ENCODE results near the gene CST4. TPM values are rescaled to one million over a fixed set of nuclear protein-coding genes. Genes with fewer than 3 reads are reported as not detected.
"Not testable (repeated sequence)": the region's sequence is repeated elsewhere in the genome, so short reads cannot be mapped to it uniquely, and the experiment has no call there.

The CST4 gene
- total RNA-seq, 2 donors from 2014 or later: not detected

DNA sequence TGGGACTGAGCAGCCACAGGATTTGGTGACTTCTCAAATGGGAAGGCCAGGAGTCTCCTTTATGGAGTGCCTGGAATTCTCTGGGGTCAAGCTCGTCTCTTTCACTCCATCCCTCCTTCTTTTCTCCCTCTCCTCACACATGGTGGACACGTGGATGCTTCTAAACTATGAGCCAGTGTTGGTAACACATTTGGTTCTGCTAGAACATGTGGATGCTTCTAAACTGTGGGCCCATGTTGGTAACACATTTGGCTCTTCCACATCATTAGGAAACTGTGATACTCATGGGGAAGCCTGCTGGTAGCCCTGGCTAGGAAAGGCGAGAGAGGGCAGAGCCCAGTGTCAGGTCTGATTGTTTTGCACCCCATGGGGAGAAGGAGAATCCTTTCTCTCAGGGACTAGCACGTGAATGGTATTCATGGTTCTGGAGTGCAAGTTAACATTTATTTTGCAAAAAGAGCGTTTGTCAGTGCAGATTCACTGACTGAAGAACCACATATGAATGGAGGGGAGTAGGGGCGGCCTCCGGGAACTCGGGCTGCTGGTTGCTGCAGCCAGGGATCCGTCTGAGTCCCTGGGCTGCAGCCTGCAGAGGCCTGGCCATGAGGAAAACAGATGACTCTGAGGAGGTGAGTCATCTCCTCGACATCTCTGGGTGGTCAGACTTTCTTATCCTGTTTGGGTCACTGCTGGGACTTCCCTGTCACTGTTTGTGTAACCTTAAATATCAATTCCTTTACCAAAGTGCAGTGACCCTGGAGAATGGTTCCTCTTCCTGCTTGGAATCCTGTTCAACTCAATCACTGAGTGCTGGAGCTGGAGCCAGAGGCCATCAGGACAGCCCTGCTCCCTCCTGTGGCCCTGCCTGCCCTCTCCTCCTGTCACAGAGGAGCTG, 4.1 kb upstream of the CST4 start:
- DNase-seq, ATAC-seq: not testable (repeated sequence)

DNA sequence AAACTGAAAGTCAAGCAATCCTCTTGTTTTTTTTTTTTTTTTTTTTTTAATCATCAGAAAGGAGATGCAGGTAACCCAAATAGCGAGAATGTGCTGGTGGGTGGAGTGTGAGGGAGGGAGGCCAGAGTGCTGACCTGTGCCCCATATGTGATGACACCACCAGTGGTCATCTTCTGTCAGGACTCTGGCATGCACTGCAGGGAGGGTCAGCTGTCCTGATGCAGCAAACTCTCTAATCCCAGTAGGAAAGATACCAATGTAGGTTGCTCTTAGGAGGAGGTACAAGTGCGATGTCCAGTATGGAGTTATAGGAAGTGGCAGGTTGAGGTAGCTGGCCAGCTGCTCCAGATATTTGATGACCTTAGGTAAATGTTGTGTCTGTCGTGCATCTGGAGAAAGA, 2.8 kb upstream of the CST4 start:
- DNase-seq: no peak
- intact Hi-C loops (cut with DNase I, micrococcal nuclease): no loop called here
- no peak for ATAC-seq

More for the DNA sequence above, 4.1 kb upstream of the CST4 start:
- intact Hi-C loops (cut with DNase I, micrococcal nuclease): not testable (repeated sequence)

DNA sequence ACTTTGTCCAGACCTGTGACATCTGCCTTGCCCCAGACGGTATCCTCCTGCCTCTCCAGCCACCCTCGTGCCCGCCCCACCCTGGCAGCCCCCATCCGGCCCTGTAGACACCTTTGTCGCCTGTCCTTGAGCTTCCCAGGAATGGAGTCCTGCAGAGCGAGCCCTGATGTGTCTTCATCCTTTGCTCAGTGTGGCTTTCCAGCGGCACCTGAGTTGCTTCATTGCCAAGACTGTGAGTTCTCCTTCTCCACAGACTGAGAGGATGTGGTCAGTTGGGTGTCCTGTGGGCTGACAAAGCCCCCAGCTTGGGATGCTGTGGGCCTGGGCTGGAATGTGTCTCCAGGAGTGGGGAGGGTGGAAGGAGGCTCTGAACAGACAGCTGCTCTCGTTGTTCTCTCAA, 1.7 kb upstream of the CST4 start:
- ATAC-seq: no peak
- no peak for DNase-seq
- intact Hi-C loops (cut with DNase I, micrococcal nuclease): no loop called here

DNA sequence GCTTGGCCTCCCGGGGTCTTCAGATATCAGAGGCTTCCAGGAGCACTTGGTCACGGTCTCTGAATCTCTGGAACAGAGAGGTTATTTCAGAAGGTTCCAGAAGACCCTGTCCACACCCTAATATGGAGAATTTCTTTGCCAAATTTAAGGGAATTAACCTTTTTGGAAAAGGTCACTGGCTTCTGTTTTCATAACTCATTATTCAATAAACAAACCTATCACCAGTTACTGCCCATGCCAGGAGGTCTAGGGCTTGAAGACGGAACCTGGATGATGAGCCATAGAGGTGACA, 507 bp upstream of the CST4 start:
- no peak for DNase-seq

DNA sequence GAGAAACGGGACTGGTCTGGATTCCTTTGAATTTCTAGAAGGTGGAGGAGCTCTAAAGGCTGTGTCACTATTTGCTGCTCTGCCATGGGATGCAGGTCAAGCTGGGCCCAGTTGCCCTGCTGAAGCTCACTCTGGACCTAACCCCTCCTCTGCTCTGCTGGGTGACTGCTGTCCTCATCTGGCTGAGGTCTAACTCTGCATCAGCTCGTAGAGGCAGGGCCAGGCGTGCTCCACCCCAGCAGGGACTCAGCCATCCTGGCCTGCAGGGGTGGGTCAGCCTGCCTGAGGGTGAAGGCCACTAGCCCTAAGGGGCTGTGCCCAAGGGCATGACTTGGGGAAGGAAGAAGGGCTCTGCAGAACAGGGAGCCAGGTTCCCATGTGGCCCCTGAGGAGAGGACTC, 852 bp downstream of the CST4 start:
- ATAC-seq (no peak), DNase-seq (no peak)
- intact Hi-C loops (cut with DNase I, micrococcal nuclease): no loop called here

More for the DNA sequence above, 507 bp upstream of the CST4 start:
- intact Hi-C loops (cut with DNase I, micrococcal nuclease): no loop called here
- no peak for ATAC-seq

DNA sequence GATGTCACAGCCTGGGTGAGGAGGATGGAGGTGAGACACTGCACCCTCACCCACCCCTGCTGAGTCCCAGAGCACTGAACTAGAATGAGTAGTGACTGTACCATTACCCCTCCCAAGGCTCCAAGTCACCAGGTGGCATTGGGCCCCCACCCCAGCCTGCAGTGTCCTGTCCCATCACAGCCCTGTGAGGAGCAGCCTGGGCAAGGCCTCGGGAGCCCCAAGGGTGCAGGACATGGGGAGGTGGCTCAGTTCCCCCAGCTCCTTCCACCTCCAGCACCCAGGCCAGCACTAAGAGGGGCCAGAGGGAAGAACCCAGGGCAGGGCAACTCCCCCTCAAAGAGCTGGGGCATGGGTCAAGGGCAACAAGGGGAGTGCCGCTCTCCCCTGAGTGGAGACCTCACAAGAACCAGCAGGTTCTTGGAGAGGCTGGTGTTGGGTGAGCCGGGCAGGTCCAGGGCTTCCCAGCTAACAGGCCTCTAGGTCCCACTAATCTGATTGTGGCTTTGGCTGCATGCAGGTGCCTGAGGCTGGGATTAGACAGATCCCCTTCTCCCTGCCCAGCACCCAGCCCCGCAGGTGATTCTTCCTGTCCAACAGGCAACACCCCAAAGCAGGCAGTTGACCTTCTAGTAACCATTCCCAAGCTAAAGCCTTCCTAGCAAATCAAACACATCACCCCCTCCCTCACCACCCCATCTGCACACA, 2.6 kb downstream of the CST4 start:
- intact Hi-C loops (cut with DNase I, micrococcal nuclease): no loop called here
- ATAC-seq (no peak), DNase-seq (no peak)

DNA sequence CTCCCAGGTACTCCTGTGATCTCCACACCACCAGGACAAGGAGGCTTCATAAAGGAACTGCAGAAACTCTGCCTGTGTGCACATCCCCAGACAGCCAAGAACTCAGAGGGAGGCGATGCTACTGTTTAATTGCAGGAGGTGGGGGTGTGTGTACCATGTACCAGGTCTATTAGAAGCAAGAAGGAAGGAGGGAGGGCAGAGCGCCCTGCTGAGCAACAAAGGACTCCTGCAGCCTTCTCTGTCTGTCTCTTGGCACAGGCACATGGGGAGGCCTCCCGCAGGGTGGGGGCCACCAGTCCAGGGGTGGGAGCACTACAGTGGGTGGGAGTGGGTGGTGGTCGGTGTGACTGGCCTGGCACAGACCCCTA, 3.3 kb downstream of the CST4 start:
- DNase-seq; ATAC-seq; intact Hi-C loops (cut with DNase I, micrococcal nuclease): not testable (repeated sequence)

DNA sequence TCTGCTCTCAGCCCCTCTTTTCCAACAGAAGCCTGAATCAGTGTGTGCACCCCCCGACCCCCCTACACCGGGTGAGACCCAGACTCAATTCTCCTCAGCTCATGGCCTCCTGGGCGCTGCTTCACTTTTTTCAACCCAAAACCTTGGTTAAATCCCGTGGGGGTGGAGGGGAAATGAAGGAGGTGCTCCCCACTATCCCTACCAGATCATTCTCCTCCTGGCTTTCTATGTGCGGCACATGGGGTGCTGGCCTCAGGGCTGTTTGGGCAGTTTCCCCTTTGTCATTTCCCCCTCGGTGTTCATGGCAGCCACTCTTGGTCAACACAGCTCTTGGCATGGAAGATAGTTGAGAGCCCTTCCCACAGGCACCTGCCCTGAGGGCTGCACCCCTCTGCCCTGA, 4.6 kb downstream of the CST4 start:
- no peak for ATAC-seq
- no peak for DNase-seq
- intact Hi-C loops (cut with DNase I, micrococcal nuclease): no loop called here

DNA sequence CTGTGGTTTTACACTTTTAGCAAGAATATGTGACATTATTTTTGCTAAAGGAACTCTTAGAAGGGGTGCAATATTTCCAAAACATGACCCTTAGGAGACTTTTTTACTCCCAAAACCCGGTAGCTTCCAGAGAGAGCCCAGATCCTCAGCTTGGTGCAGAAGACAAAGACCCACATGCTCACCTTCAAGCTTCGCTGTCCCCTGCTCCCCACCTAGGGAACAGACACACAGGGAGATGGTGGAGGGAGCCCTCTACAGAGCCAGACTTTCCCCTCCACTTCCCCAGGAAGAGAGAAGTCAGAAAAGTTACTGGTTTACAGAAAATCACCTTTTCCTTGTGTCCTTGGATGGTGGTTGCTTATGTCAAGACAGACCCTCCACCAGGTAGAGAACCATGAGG, 5.0 kb downstream of the CST4 start:
- intact Hi-C loops (cut with DNase I, micrococcal nuclease): no loop called here
- ATAC-seq: no peak
- DNase-seq: no peak

DNA sequence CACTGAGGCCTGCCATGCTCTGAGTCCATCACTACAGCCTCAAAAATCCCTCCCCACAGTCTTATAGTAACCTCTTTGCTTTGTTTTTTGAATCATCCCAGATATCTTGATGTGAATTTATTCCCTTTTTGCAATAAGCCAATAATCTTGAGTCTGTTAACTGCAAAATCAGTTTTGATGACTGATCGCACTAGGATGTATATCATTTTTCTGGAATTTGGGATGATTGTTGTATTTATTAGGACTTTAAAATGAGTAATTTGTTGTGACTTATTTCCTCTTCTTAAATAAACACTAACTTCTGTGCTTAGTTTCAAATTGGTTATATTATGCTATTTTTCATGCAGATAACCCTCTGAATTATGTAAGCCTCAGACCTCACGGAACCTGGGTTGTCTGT, 5.6 kb downstream of the CST4 start:
- DNase-seq (no peak), ATAC-seq (no peak)
- intact Hi-C loops (cut with DNase I, micrococcal nuclease): no loop called here

DNA sequence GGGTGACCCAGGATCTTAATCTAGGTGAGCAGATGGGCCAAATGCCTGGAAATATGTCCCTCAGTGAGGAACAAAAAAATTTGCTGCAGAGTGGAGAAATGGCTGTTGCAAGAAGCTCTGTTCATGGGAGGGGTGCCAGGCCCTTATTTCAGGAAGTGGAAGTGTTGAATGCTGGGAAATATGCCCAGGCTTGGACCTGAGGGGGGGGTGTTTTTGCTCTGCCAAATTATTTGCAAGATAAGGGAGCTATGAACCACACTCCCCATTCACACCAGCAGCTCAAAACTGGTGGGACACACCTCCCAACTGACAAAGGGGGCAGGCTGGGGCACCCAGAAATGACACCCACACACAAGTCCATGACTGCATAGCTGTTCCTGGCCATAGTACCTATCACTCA, 8.7 kb downstream of the CST4 start:
- DNase-seq (no peak), ATAC-seq (no peak)
- intact Hi-C loops (cut with DNase I, micrococcal nuclease): no loop called here

DNA sequence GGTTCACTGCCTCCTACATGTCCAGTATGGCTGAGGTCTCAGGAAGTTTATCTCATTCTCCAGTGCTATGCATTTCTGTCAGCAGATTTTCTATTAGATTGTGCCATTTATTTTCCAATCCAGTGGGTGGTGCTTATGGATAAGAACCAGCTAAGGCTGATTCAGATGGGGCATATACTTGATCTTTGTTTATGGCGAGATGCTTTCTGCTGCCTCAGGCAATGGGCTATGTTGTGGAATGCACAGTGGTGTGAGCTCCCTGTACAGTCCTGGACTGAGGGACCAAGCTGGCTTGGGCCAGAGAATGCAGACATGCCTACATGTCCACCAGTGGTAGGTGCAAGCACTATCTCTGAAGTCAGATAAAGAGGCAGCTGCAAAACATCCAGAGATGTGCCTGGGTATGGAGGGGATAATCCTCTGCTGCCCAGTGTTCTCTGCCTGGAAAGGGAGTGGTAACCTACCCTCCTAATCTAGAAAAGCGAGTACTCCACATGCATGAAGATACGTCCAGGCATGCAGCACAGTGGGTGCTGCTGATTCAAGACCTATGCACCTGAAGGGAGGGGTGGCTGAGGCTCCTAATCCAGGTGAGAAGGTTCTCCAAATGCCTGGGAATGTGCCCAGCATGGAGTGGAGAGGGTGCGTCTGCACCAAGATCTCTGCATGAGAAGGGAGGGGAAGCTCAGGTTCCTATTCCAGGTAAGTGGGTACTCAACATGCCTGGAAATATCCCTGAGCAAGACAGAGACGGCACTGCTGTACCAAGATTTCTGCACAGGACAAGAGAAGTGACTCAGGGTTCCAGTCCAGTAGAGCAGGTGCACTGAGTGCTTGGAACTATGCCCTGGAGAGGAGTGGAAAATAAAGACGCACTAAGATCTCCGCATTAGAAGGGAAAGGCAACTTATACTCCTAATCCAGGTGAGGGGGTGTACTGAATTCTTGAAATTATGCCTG, 9.4 kb downstream of the CST4 start:
- intact Hi-C loops (cut with DNase I, micrococcal nuclease): no loop called here
- ATAC-seq (no peak), DNase-seq (no peak)

DNA sequence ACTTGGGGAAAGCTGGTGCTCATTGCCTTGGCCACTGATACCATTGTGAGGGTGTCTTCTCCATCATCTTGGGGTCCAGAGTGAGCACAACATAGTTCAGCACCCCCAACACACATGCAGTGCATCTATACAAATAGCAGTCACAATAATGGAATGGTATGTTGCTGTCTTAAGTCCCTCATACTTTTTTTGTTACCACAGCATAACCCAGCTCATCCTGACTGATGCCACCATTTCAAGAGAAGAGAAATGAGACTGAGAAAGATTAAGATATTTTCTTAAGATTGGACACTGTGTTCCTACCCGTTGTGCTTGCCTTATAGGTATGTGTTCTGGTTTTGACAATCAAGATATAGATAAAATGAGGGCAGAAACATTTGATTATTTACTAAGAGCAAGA, 15.6 kb downstream of the CST4 start:
- ATAC-seq (no peak), DNase-seq (no peak)
- intact Hi-C loops (cut with DNase I, micrococcal nuclease): no loop called here

DNA sequence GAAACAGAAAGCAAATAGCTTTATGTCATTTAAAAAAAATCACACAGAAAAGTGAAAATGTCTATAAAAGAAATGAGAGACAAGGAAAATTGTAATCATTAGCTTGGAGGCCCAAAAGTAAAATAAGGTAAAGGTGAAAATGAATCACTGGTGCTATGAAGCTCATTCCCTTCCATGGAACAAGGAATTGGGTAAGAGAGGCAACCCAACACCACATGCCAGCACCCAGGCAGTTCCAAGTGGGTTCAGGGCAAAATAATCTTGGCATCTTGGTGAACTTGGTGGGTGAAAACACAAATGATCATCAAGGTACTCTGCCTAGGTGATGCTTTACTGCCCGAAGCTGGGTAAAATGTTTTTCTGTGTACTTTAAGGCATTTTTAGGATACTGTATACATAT, 16.7 kb downstream of the CST4 start:
- intact Hi-C loops (cut with DNase I, micrococcal nuclease): no loop called here
- DNase-seq: no peak
- no peak for ATAC-seq

DNA sequence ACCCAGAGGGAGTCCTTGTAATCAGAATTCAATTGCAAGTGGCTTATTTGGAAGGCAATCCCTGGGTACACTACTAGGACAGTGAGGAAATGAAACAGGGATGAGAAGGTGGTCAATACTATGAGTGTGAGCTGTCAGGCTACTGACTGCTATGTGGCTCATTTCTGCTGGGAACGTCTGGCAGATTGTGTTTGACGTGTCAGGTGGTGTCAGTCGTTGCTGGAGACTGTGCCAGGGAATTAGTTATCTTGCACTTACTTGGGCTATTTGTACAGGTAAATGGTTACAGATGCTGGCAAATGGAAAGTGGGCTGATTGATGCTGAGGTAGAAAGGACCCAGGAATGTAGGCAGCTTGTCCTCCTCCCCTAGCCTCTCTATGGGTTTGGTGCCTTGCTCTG, 17.4 kb downstream of the CST4 start:
- intact Hi-C loops (cut with DNase I, micrococcal nuclease): no loop called here
- DNase-seq: no peak
- ATAC-seq: no peak

DNA sequence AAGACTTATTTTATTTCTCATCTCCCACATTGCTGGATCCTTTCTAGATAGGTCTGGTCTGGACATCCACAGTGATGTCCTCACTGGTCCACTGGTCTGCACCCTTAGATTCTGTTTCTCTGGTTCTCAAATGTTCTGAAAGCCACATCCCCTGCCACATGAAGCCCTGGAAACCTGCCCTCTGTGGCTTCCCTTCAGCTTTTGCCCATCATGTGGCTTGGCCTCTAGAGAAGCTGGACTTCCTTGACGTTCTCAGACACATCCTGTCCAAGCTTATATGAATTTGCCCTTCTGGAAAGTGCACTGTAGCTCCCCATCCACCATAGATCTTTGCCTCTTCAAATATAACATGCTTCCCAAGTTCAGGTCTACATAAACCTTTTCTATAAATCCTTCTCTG, 18.5 kb downstream of the CST4 start:
- DNase-seq (no peak), ATAC-seq (no peak)
- intact Hi-C loops (cut with DNase I, micrococcal nuclease): no loop called here

DNA sequence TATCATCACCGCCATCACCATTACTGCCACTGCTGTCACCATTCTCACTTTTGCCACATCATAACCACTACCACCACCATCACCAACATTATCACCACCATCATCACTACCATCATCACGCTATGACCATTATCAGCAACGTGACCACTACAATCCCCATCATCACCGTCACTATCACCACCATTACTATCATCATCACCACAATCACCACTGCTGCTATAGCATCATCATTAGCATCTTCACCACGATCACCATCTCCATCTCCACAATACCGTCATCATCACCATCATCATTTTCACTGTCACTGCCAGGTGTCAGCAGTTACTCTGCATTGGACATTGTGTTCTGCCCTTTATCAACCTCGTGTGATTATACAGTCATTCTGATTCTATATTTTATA, 19.0 kb downstream of the CST4 start:
- intact Hi-C loops (cut with DNase I, micrococcal nuclease): no loop called here
- DNase-seq (no peak), ATAC-seq (no peak)

DNA sequence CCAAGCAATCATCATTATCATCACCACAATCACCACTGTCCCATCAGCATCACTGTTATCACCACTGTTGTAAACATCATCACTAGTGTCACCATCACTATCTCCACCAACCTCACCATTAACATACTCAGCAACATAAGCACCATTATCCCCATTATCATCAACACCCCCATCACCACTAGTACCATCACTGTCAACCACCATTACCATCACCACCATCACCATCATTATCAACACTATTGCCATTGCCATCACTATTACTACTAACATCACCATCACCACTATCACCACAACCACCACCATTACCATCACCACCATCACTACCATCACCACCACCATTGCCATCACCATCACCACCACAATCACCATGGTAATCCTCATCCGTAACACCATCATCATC, 19.5 kb downstream of the CST4 start:
- intact Hi-C loops (cut with DNase I, micrococcal nuclease): no loop called here
- no peak for ATAC-seq
- DNase-seq: no peak

DNA sequence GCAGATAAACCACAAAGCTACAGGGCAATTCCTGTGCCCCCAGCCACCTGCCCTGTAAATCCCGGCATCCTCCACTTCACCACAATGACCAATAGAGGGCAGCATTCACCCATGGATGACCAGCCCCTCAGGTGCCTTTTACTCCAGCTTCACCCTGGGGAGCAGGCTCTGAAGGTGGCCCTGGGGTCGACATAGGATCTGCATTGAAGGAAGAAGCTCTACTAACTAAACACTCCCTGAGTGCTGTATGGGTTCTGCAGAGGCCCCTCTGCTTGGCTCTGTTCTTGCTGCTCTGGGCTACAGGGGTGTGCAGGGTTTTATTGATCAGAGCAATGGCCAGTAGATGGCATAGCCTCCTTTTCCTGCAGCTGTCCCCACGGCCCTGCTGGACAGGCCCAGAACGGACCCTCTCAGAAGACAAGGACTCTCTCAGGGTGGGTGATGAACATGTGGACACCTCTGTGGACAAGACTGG, 20.3 kb downstream of the CST4 start:
- intact Hi-C loops (cut with DNase I, micrococcal nuclease): no loop called here
- DNase-seq (peak in 1 of 2 donors; percentile 37), ATAC-seq (peak; percentile 81)

Data from left colon (tissue), 2 donors.